Fibroblast of lung (primary cell): ENCODE results near the gene RHOT2.

ENCODE experiments used
- CTCF ChIP-seq, 2 donors: IDR thresholded peaks in 1 of 2; conservative IDR thresholded peaks in 1 of 2; 1 replicate in 1 of 2; 2 replicates in 1 of 2; pipeline ENCODE4 v1.5.1; 2011 to 2012; ENCODE audit warnings: low read length in 2 of 2, control low read depth in 1 of 2, inconsistent platforms in 1 of 2, low read depth in 1 of 2, mild to moderate bottlenecking in 1 of 2
- EZH2 ChIP-seq: IDR thresholded peaks from 2 replicates; pipeline ENCODE4 v1.5.1; 2012; ENCODE audit warnings: low read length, control low read depth, mild to moderate bottlenecking; ENCODE audit errors: missing control alignments

- TF ChIP-seq CTCF (conservative IDR thresholded peaks at IDR 0.05 in 1 of 2, IDR thresholded peaks at IDR 0.05 in 1 of 2; ENCODE audit: low read depth in 1 of 2, low read length in 2 of 2) (no peak), EZH2 (no peak)
Observed at GRCh38 chr16:714079-714478, 46.1 kb downstream of the RHOT2 start.
